BJ (cell line): ENCODE measurements around the gene CFAP73. TPM values are rescaled to one million over a fixed set of nuclear protein-coding genes. Genes with fewer than 3 reads are reported as not detected.

Source experiments
- CTCF ChIA-PET: fragments of 350-600 bp; formaldehyde crosslinking; extraction: SDS; loops from one replicate; lab custom pipeline; 2021; ENCODE audit warnings: antibody characterized with exemption, inconsistent platforms; lab: Yijun Ruan, JAX
- POLR2A ChIA-PET: fragments of 300-600 bp; sonication (Branson Sonifier 250); formaldehyde crosslinking; extraction: SDS; loops from one replicate; lab custom pipeline; 2021; ENCODE audit warnings: antibody characterized with exemption; lab: Charles Lee
- DNase-seq: peaks from one replicate; pipeline ENCODE4 v3.0.0-alpha.2; 2011; ENCODE audit warnings: low read depth
- H3K27me3 ChIP-seq: 2 replicates; pipeline ENCODE4 v1.6.0; 2011; ENCODE audit warnings: low read length; ENCODE audit not compliant: control insufficient read depth, insufficient read depth
- H3K36me3 ChIP-seq: 2 replicates; pipeline ENCODE4 v1.5.1; 2011; ENCODE audit warnings: low read length; ENCODE audit not compliant: control insufficient read depth, insufficient read depth
- H3K4me3 ChIP-seq: 2 replicates; pipeline ENCODE4 v1.5.1; 2011; ENCODE audit warnings: low read depth, mild to moderate bottlenecking, control low read depth, low read length
- polyA plus RNA-seq: library from polyadenylated mRNA; depleted of rRNA; stranded (reverse); fragments of >200 nt; gene quantifications from 2 replicates; pipeline ENCODE4 v1.2.3, GENCODE V29; 2011
- TF ChIP-seq, protein P1 (sequence below): IDR thresholded peaks from 2 replicates; pipeline ENCODE4 v1.5.1; 2011; ENCODE audit warnings: low read depth, mild to moderate bottlenecking, control low read depth, inconsistent platforms, low read length, moderate library complexity; ENCODE audit not compliant: insufficient read depth

CFAP73 gene
- polyA plus RNA-seq, 1 experiment, result not detected

DNA sequence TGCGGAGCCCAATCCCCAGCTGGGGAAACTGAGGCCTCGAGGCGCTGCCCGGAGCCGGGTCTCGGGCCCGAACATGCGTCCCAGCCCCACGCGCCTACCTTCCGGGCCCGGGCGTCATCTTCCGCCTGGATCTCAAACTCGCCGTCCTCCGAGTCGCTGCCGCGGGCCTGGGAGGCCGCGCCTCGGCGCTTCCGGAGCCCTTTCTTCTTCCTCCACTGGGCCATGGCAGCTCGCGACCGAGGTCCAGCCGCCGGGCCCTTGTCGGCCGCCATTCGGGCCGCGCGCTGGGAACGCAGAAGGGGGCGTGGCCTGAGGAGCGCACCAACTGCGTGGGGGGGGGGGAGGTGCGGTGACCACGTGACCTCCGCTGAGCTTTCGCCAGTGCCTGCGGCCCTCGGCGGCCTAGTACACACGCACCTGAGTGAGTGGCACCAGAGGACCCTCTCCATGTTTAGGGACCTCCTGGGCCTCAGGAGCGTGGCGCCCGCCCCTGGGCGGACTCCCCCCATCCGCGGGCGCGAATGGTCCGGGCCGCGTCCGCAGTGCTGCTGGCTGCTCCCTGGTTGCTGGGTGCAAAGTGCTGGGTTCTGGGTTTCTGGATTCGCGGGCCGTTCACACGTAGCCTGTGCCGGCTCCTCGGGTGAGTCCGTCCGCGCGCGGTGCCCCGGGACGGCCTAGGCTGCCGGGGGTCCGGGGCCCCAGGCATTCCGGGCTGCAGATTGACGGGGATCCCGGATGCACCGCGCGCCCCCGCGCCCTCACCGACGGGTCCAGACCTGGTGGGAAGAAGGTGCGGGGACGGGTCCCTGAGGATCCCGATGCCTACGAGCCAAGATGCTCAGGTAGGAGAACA lies 35.9 kb downstream of the CFAP73 start, which contains the start of the genes DDX54 and RITA1:
TSS of gene DDX54 (minus strand) at position 299 of the 853 bp plus-strand sequence. CDS start at position 272, 27 bp downstream.
TSS of gene RITA1 (plus strand) at position 542 of the 853 bp plus-strand sequence. CDS start 1,026 bp downstream, outside the sequence.
- ChIA-PET CTCF (interaction anchor here (1.0 to 3.2 kb wide), 4 partner anchors 11 to 240 kb away, joined by 3 to 13 read pairs (median 7); no protein-coding TSS in a partner anchor), POLR2A (interaction anchor here (0.5 to 0.6 kb wide), 2 partner anchors 31 to 1157 kb away, joined by 6 to 9 read pairs; no protein-coding TSS in a partner anchor)
- no peaks in the 10 kb centered on the region for H3K27me3 ChIP-seq
- TF ChIP-seq, protein P1, sequence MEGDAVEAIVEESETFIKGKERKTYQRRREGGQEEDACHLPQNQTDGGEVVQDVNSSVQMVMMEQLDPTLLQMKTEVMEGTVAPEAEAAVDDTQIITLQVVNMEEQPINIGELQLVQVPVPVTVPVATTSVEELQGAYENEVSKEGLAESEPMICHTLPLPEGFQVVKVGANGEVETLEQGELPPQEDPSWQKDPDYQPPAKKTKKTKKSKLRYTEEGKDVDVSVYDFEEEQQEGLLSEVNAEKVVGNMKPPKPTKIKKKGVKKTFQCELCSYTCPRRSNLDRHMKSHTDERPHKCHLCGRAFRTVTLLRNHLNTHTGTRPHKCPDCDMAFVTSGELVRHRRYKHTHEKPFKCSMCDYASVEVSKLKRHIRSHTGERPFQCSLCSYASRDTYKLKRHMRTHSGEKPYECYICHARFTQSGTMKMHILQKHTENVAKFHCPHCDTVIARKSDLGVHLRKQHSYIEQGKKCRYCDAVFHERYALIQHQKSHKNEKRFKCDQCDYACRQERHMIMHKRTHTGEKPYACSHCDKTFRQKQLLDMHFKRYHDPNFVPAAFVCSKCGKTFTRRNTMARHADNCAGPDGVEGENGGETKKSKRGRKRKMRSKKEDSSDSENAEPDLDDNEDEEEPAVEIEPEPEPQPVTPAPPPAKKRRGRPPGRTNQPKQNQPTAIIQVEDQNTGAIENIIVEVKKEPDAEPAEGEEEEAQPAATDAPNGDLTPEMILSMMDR, result no peak
- H3K36me3 ChIP-seq, result peaks cover 4% of the 10 kb centered on the region; the same call in 1 of the 2 replicates
- peak within 1 kb of the TSS; percentile 95 for H3K4me3 ChIP-seq
- DNase-seq, result no peak

DNA sequence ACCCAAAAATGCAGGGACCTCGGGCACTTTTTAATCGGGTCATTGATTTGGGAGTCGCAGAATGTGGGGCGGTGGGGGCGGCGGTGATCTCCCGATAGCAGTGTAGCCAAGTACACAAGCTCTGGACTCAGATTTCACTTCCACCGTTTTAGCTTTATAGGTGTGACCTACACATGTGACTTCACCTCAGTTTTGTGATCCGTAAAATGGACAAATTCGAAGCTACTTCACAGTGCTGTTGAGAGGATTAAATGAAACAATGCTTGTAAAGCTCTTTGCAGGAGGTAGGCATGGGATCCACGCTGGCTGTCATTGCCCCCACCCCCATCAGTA lies 36.5 kb downstream of the CFAP73 start:
- H3K4me3 ChIP-seq, result peak overlapping the region; percentile 95
- no peaks in the 10 kb centered on the region for H3K27me3 ChIP-seq
- CTCF ChIA-PET, result interaction anchor here (1.0 to 3.2 kb wide), 2 partner anchors 12 to 71 kb away, joined by 3 to 13 read pairs; no protein-coding TSS in a partner anchor
- POLR2A ChIA-PET, result interaction anchor here (0.5 to 0.6 kb wide), 2 partner anchors 30 to 1156 kb away, joined by 6 to 9 read pairs; no protein-coding TSS in a partner anchor
- no peak for DNase-seq
- TF ChIP-seq, protein P1, result no peak
- peaks cover under 1% of the 10 kb centered on the region; the same call in 1 of the 2 replicates for H3K36me3 ChIP-seq

DNA sequence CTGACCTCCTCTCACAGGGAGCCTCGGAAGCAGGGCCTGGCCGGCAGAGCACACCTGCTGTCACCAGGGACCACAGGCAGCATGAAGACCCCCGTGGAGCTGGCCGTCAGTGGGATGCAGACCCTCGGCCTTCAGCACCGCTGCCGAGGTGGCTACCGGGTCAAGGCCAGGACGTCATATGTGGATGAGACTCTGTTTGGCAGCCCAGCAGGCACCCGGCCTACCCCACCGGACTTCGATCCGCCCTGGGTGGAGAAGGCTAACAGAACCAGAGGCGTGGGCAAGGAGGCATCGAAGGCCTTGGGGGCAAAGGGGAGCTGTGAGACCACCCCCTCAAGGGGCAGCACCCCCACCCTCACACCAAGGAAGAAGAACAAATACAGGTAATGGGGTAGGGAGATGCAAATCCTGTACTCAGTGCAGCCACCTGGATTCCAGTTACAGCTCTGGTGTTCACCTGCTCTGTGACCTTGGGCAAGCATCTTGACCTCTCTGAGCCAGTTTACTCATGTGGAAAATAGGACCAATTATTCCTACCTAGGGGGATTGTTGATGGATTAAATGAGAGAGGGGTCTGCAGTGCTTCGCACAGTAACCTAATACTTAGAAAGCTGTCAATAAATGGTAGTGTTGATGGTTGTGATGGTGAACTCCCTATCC lies 37.3 kb downstream of the CFAP73 start:
- Histone ChIP-seq H3K36me3 (peaks cover 7% of the 10 kb centered on the region), H3K4me3 (no peak overlapping the region), H3K27me3 (no peaks in the 10 kb centered on the region)
- ChIA-PET POLR2A (no interaction called here), CTCF (interaction anchor here (0.6 to 3.2 kb wide), 4 partner anchors 12 to 145 kb away, joined by 3 to 13 read pairs (median 3); no protein-coding TSS in a partner anchor)
- TF ChIP-seq, protein P1, result no peak
- no peak for DNase-seq

DNA sequence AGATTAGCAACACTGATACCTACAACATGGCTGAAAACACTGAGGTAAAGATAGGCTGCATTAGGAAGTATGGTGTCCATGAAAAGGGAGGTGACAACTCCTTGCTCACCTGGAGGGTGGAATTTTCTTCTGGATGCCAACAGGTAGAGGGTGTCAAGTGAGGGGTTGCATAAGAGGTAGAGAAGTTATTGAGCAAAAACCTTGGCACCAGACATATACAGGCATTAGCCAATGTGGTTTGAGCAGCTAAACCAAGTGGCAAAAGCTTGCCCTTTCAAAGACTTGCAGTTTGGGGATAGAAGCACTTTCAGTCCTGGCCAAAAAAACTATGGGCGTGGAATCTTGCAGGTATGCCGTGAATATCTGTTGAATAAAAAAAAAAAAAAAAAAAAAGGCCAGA lies 39.8 kb downstream of the CFAP73 start:
- Histone ChIP-seq H3K27me3 (no peaks in the 10 kb centered on the region), H3K36me3 (peaks cover 8% of the 10 kb centered on the region), H3K4me3 (no peak overlapping the region)
- ChIA-PET POLR2A (interaction anchor here (0.6 kb wide), 1 partner anchor 63 kb away, joined by 3 read pairs; no protein-coding TSS in a partner anchor), CTCF (no interaction called here)
- TF ChIP-seq, protein P1, result no peak
- DNase-seq, result no peak

DNA sequence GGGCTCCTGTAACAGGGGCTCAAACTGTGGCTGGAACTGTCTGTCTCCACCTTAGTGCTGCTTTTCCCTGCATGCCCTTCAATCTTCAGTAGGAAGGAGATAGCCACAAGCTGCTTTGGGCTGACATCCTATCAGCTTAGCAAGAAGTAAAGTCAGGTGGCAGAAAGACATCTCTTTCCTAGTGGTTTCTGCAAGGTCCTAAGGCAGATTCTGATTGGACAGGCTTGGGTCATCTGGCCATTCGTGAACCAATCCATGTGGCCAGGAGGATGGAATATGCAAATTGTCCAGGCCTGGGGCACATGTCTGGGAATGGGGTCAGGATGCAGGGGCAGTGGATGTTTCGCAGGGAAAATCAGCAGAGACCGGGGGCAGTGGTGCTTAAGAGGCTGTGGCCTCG lies 41.2 kb downstream of the CFAP73 start:
- no peak for DNase-seq
- no peaks in the 10 kb centered on the region for H3K27me3 ChIP-seq
- CTCF ChIA-PET, result no interaction called here

More for the DNA sequence above, 41.2 kb downstream of the CFAP73 start:
- POLR2A ChIA-PET, result no interaction called here
- H3K36me3 ChIP-seq, result peaks cover 8% of the 10 kb centered on the region
- H3K4me3 ChIP-seq, result no peak overlapping the region
- TF ChIP-seq, protein P1, result no peak
